Trophoblast cell (in vitro differentiated cells and primary cell): ENCODE results near the gene KCNK13.

Source experiments
- DNase-seq, 2 donors: peaks; one replicate each; pipeline ENCODE4 v3.0.0-alpha.2; 2016
- H2AFZ ChIP-seq: 2 replicates; pipeline ENCODE4 v1.6.1; 2013; ENCODE audit warnings: low read length, moderate library complexity, mild to moderate bottlenecking; ENCODE audit not compliant: insufficient read depth, poor library complexity
- H2AK5ac ChIP-seq: 2 replicates; pipeline ENCODE4 v1.6.1; 2013; ENCODE audit warnings: mild to moderate bottlenecking, low read length
- H2BK120ac ChIP-seq: 2 replicates; pipeline ENCODE4 v1.6.1; 2013; ENCODE audit warnings: low read length, mild to moderate bottlenecking, moderate library complexity; ENCODE audit not compliant: insufficient read depth, poor library complexity
- H2BK12ac ChIP-seq: 2 replicates; pipeline ENCODE4 v1.6.1; 2013; ENCODE audit warnings: mild to moderate bottlenecking, low read length, moderate library complexity
- H2BK5ac ChIP-seq: 2 replicates; pipeline ENCODE4 v1.6.1; 2013; ENCODE audit warnings: low read length, low read depth, moderate library complexity, mild to moderate bottlenecking; ENCODE audit not compliant: poor library complexity
- H3K14ac ChIP-seq: 2 replicates; pipeline ENCODE4 v1.6.1; 2013; ENCODE audit warnings: mild to moderate bottlenecking, low read length
- H3K18ac ChIP-seq: 2 replicates; pipeline ENCODE4 v1.6.1; 2013; ENCODE audit warnings: mild to moderate bottlenecking, low read length
- H3K23ac ChIP-seq: 2 replicates; pipeline ENCODE4 v1.6.1; 2013; ENCODE audit warnings: low read length
- H3K27ac ChIP-seq: 2 replicates; pipeline ENCODE4 v1.5.1; 2013; ENCODE audit warnings: low read depth, mild to moderate bottlenecking, inconsistent platforms, low read length, moderate library complexity
- H3K27me3 ChIP-seq: 2 replicates; pipeline ENCODE4 v1.6.1; 2013; ENCODE audit warnings: inconsistent platforms, mild to moderate bottlenecking, low read length, moderate library complexity; ENCODE audit not compliant: insufficient read depth
- H3K36me3 ChIP-seq, 2 experiments: 1 replicate in 1 of 2; 2 replicates in 1 of 2; pipeline ENCODE4 v1.6.1; 2013; ENCODE audit warnings: low read length in 2 of 2, mild to moderate bottlenecking in 2 of 2, moderate library complexity in 1 of 2; ENCODE audit not compliant: insufficient read depth in 2 of 2, control insufficient read depth in 1 of 2
- H3K4ac ChIP-seq: 2 replicates; pipeline ENCODE4 v1.6.1; 2013; ENCODE audit warnings: low read depth, mild to moderate bottlenecking, low read length, moderate library complexity
- H3K4me1 ChIP-seq, 2 experiments: 1 replicate in 1 of 2; 2 replicates in 1 of 2; pipeline ENCODE4 v1.6.1; 2013; ENCODE audit warnings: low read length in 2 of 2, mild to moderate bottlenecking in 2 of 2, moderate library complexity in 1 of 2; ENCODE audit not compliant: insufficient read depth in 2 of 2, control insufficient read depth in 1 of 2
- H3K4me2 ChIP-seq: 2 replicates; pipeline ENCODE4 v1.6.1; 2013; ENCODE audit warnings: inconsistent platforms, mild to moderate bottlenecking, low read length, moderate library complexity
- H3K4me3 ChIP-seq: 2 replicates; pipeline ENCODE4 v1.5.1; 2013; ENCODE audit warnings: mild to moderate bottlenecking, low read depth, low read length, inconsistent platforms
- H3K79me1 ChIP-seq: one replicate; pipeline ENCODE4 v1.6.1; 2013; ENCODE audit warnings: low read length
- H3K79me2 ChIP-seq: 2 replicates; pipeline ENCODE4 v1.6.1; 2013; ENCODE audit warnings: low read length, mild to moderate bottlenecking; ENCODE audit not compliant: control insufficient read depth, insufficient read depth, poor library complexity
- H3K9ac ChIP-seq: 2 replicates; pipeline ENCODE4 v1.6.1; 2013; ENCODE audit warnings: mild to moderate bottlenecking, low read length
- H3K9me3 ChIP-seq: 2 replicates; pipeline ENCODE4 v1.6.1; 2013; ENCODE audit warnings: low read depth, mild to moderate bottlenecking, control low read depth, inconsistent platforms, low read length; ENCODE audit not compliant: insufficient read depth
- H4K12ac ChIP-seq: 2 replicates; pipeline ENCODE4 v1.6.1; 2013; ENCODE audit warnings: low read depth, mild to moderate bottlenecking, low read length, moderate library complexity
- H4K8ac ChIP-seq: 2 replicates; pipeline ENCODE4 v1.6.1; 2013; ENCODE audit warnings: low read depth, mild to moderate bottlenecking, low read length, moderate library complexity
- H4K91ac ChIP-seq: one replicate; pipeline ENCODE4 v1.6.1; 2013; ENCODE audit warnings: low read depth, mild to moderate bottlenecking, low read length, moderate library complexity
- WGBS: extraction: QIAGEN DNeasy Blood & Tissue Kit; methylation state at CpG from one replicate; pipeline ENCODE4 v1.1.7; 2013; ENCODE audit warnings: missing lambda C conversion rate; ENCODE audit not compliant: insufficient read length, insufficient coverage; ENCODE audit errors: extremely low coverage; 5-methylcytosine and 5-hydroxymethylcytosine counted together

KCNK13 gene

DNA sequence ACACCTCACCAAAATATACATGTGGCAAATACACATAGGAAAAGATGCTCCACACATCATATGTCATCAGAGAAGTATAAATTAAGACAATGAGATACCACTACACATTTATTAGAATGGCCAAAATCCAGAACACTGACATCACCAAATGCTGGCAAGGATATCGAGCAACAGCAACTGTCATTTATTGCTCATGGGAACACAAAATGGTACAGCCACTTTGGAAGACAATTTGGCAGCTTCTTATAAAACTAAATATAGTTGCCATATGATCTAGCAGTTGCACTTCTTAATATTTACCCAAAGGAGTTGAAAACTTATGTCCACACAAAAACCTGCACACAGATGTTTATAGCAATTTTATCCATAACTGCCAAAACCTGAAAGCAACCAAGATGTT, 7.0 kb upstream of the KCNK13 start:
- Histone ChIP-seq H3K4me2 (no peak overlapping the region), H3K27ac (no peak overlapping the region), H3K4me1 (peaks cover 1 to 4% of the 10 kb centered on the region in 2 experiments), H3K36me3 (no peaks in the 10 kb centered on the region), H3K79me2 (no peaks in the 10 kb centered on the region), H3K14ac (no peak overlapping the region), H3K27me3 (no peaks in the 10 kb centered on the region), H3K18ac (no peak overlapping the region), H3K9me3 (no peaks in the 10 kb centered on the region), H2BK120ac (no peak overlapping the region), H2BK5ac (no peak overlapping the region), H2BK12ac (no peak overlapping the region), H2AFZ (no peak overlapping the region), H2AK5ac (no peak overlapping the region), H3K4me3 (no peak overlapping the region), H4K8ac (no peak overlapping the region), H3K4ac (no peak overlapping the region), H3K23ac (no peak overlapping the region), H3K9ac (no peak overlapping the region), H4K12ac (no peak overlapping the region), H4K91ac (no peak overlapping the region), H3K79me1 (no peaks in the 10 kb centered on the region)
- DNase-seq = no peak
- no CpG with 5 or more reads among the region's 1 CpG for WGBS

GRCh38 chr14:90056826-90057225, 5.0 kb upstream of the KCNK13 start:
- Histone ChIP-seq H4K91ac (no peak overlapping the region), H3K9me3 (no peaks in the 10 kb centered on the region), H3K4me3 (no peak overlapping the region), H3K27ac (no peak overlapping the region), H3K9ac (no peak overlapping the region), H3K4me2 (no peak overlapping the region), H2AFZ (no peak overlapping the region), H3K36me3 (no peaks in the 10 kb centered on the region), H4K8ac (no peak overlapping the region), H3K4ac (no peak overlapping the region), H3K14ac (no peak overlapping the region), H3K27me3 (peaks cover 13% of the 10 kb centered on the region), H2BK5ac (no peak overlapping the region), H3K23ac (no peak overlapping the region), H3K18ac (no peak overlapping the region), H2BK12ac (no peak overlapping the region), H3K79me2 (no peaks in the 10 kb centered on the region), H2BK120ac (no peak overlapping the region), H2AK5ac (no peak overlapping the region), H3K4me1 (peaks cover 7 to 13% of the 10 kb centered on the region in 2 experiments), H3K79me1 (no peaks in the 10 kb centered on the region), H4K12ac (no peak overlapping the region)
- WGBS = no CpG with 5 or more reads among the region's 8 CpGs
- no peak for DNase-seq

DNA sequence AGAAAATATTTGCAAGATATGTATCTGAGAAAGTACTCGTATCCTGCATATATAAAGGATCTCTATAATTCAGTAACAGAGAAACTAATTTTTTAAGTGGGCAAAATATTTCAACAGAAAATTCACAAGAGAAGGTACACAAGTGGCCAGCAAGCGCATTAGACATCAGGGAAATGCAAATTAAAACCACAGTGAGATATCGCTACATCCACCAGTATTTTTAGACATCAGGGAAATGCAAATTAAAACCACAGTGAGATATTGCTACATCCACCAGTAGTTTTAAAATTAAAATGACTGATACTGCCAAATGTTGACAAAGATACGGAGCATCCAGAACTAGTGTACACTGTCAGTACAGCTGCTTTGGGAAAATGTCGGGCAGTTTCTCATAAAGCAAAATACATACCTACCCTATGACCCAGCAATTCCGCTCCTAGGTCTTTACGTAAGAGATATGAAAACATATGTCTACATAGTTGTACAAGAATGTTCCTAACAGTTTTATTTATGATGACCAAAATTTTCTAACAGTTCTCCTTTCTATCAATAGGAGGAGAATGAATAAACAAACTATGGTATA, 2.8 kb upstream of the KCNK13 start:
- H3K18ac ChIP-seq = no peak overlapping the region
- no peak overlapping the region for H3K27ac ChIP-seq
- H2AFZ ChIP-seq = no peak overlapping the region
- peaks cover 10 to 20% of the 10 kb centered on the region in 2 experiments for H3K4me1 ChIP-seq
- no peak overlapping the region for H4K12ac ChIP-seq
- H2BK12ac ChIP-seq = no peak overlapping the region
- no peak overlapping the region for H4K8ac ChIP-seq
- no peak overlapping the region for H2AK5ac ChIP-seq
- H2BK5ac ChIP-seq = no peak overlapping the region
- H3K4me2 ChIP-seq = no peak overlapping the region
- H3K4ac ChIP-seq = no peak overlapping the region
- H3K36me3 ChIP-seq = no peaks in the 10 kb centered on the region
- no peaks in the 10 kb centered on the region for H3K79me2 ChIP-seq
- no peak overlapping the region for H3K14ac ChIP-seq
- no peak overlapping the region for H2BK120ac ChIP-seq
- WGBS = no CpG with 5 or more reads among the region's 7 CpGs
- no peak overlapping the region for H3K9ac ChIP-seq
- no peaks in the 10 kb centered on the region for H3K79me1 ChIP-seq
- H4K91ac ChIP-seq = no peak overlapping the region
- no peak overlapping the region for H3K4me3 ChIP-seq
- peaks cover 23% of the 10 kb centered on the region for H3K27me3 ChIP-seq
- DNase-seq = peak; percentile 57 to 76
- H3K9me3 ChIP-seq = no peaks in the 10 kb centered on the region
- H3K23ac ChIP-seq = no peak overlapping the region

DNA sequence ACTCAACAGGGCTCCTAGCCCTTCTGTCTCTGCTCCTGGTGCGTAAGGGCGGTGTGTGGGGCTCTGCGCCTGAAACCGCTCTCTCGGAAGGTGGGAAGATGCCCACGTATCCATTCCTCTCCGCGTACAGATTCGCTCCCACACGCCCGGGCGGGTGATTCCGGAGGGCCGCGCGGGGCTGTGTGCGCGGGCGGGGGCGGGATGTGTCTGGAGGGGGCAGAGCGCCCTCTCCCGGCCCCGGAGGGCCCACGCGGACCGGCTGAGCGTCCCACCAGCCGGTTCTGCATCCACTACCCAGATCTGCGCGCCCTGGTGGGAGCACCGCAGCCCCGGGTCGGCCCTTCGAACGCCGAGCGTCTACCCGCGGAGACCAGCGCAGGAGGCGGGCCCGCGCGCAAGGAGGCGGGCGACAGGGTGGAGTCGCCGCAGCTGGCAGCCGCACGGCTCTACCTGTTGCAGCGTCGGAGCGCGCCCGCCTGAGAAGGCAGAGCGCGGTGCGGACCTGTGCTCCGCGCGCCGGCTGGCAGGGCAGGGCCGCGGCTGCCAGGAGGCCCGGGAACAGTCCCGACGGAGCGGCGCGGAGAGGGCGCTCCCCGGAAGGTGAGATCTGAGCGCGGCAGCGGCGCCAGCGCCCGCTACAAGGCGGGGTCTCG, 1.4 kb upstream of the KCNK13 start:
- H4K12ac ChIP-seq = no peak overlapping the region
- H3K4me3 ChIP-seq = peak overlapping the region; percentile 65
- H3K14ac ChIP-seq = no peak overlapping the region
- no peak overlapping the region for H3K9ac ChIP-seq
- no peak overlapping the region for H2BK12ac ChIP-seq
- H2BK5ac ChIP-seq = no peak overlapping the region
- no peak overlapping the region for H2AK5ac ChIP-seq
- peaks cover 10 to 20% of the 10 kb centered on the region in 2 experiments for H3K4me1 ChIP-seq
- H3K9me3 ChIP-seq = no peaks in the 10 kb centered on the region
- no peak overlapping the region for H3K23ac ChIP-seq
- H3K18ac ChIP-seq = no peak overlapping the region
- H2BK120ac ChIP-seq = no peak overlapping the region
- H3K4ac ChIP-seq = no peak overlapping the region
- H4K91ac ChIP-seq = no peak overlapping the region
- H2AFZ ChIP-seq = peak overlapping the region; percentile 97
- no peaks in the 10 kb centered on the region for H3K79me1 ChIP-seq
- no CpG with 5 or more reads among the region's 80 CpGs for WGBS
- DNase-seq = peak; percentile 36 to 66
- H4K8ac ChIP-seq = no peak overlapping the region
- H3K4me2 ChIP-seq = peak overlapping the region; percentile 73
- no peak overlapping the region for H3K27ac ChIP-seq
- H3K79me2 ChIP-seq = no peaks in the 10 kb centered on the region
- H3K27me3 ChIP-seq = peaks cover 23% of the 10 kb centered on the region
- H3K36me3 ChIP-seq = no peaks in the 10 kb centered on the region
